ENCODE measurements around the gene NDUFA13.

- no peak for TF ChIP-seq CTCF (IDR thresholded peaks at IDR 0.05; ENCODE audit: low read length)
- TF ChIP-seq EZH2 (IDR thresholded peaks at IDR 0.05; ENCODE audit: borderline replicate concordance, low read length): no peak
These were observed 11.9 kb downstream of the NDUFA13 start for GRCh38 chr19:19527674-19528625.
